NAMALWA (cell line): ENCODE measurements around the gene TLR7.

Experiments used
- DNase-seq: peaks from one replicate; pipeline ENCODE4 v3.0.0-alpha.2; 2015; ENCODE audit warnings: low spot score

The TLR7 gene

DNA sequence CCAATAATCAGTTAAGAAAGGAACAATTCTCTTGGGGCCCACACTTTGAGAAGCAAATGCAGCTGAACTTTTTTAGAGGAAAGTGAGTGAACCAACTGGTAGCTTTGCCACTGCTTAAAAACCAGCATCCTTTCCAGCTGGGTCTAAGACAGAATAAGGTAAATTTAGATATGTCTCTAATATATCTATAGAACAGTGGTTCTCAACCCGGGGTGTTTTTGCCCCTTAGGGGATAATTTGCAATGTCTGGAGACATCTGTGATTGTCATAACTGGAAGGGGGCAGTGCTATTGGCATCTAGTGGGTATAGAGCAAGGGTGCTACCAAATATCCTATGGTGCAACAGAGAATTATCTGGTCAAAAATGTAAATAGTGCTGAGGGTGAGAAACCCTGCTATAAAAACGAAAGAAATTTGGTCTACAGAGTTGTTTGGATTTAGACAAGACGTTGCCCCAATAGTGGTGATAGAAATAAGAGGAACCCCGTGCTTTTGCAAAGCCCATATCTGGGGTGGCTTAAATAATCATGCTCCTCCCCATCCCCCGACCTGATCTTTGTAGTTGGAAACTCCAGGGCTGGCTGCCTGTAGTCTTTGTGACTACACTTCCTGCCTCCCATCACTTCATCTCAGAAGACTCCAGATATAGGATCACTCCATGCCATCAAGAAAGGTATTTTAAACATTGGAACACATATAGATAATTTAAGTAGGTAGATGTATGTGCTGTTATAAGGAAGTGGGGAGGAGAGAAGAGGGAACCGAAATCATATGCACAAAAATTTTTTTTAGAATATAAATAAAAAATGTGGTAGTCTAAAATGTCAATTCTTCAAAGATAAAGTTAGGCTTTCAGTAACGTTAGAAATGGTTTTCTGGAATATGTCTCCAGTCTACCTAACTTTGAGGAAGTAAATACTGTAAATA is at the start of gene TLR7:
Gene TLR7, plus strand, starts transcription at position 622 of the 927 bp plus-strand sequence. CDS start 507 bp downstream, outside the sequence.
- DNase-seq, result peak; percentile 57

DNA sequence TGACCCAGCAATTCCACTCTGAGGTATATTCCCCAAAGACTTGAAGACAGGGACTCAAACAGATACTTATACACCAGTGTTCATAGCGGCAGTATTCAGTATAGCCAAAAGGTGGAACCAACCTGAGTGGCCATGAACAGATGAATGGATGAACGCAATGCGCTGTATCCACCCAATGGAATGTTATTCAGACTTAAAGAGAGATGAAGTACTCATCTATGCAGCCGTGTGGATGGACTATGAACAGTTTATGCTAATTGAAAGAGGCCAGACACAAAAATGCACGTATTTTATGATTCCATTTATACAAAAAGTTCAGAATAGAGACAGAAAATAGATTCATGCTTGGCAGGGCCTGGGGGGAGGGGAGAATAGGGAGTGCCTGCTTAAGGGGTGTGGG is 49.3 kb upstream of the TLR7 start:
- no peak for DNase-seq

DNA sequence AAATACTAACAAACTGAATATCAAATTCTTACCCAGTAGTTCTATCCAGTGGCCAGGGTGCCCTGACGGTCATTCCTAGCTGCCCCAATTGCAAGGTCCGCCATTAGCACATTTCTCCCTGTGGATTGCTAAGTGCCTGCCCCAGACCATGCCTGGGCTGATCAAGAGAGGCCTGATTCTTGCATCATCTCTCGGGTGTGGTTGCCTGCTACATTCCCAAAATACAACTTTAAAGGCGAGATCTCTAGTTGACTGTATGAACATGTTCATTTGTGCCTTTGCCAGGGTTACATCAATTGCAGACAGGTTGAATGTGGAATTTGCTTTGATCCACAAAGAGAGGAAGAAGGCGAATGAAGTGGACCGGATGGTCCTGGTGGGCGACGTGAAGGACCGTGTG is 47.6 kb upstream of the TLR7 start:
- no peak for DNase-seq

DNA sequence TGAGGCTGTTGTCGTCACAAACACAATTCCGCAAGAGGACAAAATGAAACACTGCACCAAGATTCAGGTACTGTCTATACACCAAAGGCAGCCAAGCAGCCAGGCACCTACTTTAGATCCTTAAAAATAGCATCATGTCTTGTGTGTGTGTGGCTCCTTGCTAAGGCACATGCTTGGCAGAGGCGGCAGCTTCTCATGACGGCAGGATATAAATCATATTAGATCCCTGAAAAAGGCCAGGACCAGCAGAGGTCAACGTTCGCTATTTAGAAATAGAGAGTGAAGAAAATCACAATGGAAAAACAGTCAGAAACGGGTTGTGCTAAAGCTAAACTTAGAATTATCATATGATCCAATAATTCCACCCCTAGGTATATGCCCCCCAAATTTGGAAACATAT is 46.1 kb upstream of the TLR7 start:
- no peak for DNase-seq

DNA sequence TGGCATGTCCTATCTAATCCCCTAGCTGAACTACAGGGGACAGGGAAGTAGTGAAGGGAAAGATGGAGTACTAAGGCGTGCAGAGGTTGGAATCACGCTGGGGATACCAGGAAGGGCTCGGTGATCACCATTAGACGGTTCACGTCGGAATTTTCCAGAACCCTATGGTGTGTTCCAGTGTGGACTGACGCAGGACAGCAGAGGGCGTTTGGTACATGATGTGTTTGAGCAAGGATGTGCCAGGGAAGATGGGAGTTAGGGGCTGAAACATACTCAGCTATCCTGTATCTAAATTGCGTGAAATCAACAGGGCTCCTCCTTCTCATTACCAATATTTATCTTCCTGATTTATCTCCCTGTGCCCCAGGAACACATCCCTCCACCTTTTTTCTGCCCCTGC is 41.9 kb upstream of the TLR7 start:
- no peak for DNase-seq

DNA sequence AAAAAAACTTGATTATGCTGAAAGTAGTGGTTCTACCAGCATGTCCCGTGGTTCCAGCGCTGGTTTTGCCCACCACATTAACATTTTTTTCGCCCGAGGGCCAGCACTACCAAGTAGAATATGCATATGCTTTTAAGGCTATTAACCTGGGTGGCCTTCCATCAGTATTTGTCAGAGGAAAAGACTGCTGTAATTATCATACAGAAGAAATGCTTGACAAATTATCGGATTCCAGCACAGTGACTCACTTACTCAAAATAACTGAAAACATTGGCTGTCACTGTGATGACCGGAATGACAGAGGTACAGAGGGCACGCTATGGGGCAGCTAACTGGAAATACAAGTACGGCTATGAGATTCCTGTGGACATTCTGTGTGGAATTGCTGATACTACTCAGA is 41.1 kb upstream of the TLR7 start:
- DNase-seq, result no peak

DNA sequence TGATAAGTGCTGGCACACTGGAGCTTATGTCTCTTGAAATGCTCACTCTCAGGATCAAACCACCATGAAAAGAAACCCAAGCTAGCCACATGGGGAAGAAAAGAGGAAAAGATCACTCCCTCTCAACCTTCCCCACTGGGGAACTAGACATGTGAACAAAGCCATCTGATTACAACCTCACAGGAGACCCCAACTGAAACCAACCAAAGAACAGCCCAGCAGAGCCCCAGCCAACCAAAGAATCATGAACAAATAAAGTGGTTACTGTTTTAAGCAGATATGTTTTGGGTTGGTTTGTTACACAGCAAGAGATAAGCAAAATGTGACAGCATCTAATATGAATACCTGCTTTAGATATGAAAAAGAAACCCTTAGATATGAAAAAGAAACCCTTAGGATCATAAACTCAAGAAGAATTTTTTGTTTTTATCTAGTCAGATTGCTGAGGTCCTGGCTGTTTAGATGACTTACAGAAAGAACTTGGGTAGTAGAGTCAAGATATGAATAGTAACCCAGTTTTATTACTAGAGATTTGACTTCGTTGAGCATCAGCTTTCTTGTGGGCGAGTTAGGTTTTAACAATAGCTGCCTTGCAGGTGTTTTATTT is 23.7 kb upstream of the TLR7 start:
- DNase-seq, result peak; percentile 3

DNA sequence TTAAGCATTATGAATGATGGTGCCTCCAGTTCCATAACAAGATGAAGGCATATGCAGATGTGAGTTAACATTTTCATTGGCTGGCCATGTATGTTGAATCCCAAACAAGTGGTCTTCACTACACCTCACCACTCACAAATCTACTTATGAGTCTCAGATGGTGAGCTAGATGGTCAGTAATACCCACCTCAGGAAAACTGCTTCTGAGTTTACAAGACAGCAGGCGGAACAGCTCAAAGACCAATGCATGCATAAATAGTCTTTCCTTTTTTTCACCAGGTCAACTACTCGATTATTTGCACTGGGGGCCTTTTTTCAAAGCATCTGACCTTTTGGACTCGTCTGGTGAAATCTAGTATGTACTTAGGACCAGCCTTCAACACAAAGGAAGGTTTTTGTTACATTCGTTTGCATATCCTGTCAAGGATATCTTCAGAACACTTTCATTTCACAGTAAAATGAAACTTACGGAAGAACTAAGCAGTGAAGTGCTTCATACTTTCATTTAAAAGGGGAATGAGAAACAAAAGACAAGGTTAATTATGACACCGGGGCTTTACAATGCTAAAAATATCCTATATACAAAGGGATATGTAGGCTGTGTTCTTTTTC is 23.1 kb upstream of the TLR7 start:
- peak; percentile 21 for DNase-seq

DNA sequence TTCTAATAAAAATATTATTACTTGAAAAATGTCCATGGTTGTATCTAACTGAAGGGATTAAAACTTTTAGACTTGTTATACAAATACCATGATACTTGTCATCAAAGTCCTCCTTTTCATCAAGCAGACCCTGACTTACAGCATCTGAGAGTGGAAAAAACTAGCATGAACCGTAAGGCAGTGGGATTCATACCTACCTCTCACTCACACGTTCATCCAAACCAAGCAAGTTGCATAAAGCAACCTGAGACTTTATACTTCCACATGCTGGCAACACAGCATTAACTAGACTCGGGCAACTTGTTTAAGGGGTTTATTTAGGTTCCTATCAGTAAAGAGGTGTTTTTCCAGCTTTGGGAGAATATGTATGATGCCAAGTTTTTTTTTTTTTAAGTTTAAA is 22.6 kb upstream of the TLR7 start:
- DNase-seq, result peak; percentile 5

DNA sequence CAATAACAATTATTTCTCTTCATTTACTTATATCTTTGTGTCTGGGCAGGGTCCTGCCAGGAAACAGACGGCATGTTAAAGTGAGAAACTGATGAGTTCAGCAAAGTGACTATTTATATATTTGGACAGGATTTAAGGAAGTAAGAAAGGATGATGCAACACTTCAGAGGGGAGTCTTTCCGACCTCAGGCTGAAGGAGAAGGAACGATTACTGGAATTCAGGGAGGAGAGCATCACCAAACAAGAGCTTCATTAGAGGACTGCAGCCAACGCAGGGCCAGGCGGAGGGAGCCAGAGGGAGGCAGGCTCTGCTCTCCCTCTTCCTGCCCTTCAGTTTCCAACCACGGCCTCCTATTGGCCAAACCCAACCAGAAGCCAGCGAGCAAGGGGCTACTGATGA is 1.5 kb upstream of the TLR7 start:
- peak; percentile 7 for DNase-seq

DNA sequence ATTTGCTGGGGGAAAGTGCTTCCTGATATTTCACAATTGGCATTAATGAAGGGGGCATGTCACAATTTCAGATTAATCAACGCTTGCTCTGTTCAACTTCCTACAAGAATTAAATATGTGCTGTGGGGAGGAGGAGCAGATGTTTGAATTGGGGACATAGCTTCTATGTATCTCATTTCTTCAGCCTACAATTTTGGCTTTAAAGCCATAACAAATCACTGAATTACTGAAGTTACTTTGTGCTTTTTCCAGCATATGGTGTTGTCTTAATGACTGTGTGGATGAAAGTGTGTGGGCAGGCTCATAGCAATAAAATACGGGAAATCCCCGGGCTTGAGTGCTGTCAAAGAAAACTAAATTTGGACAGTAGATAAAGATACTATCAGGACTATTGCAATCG is 813 bp downstream of the TLR7 start:
- peak; percentile 20 for DNase-seq

DNA sequence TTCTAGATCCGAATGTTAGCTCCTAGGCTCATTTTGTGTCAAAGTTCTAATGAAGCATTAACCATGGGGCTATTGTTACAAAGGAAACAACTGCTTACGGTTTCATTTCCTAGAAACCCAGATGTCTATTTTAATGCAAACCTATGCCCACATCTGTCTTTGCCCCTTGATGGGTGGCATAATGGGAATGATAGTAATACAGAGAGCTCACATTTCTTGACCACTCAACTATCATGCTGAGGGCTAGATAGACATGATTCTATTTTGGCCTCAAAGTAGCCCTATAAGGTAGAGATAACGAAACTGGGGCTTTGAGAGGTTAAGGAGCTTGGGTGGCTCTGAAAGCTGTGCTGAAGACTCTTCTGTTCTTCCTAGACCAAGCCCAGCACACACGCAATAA is 1.9 kb downstream of the TLR7 start:
- peak; percentile 18 for DNase-seq

DNA sequence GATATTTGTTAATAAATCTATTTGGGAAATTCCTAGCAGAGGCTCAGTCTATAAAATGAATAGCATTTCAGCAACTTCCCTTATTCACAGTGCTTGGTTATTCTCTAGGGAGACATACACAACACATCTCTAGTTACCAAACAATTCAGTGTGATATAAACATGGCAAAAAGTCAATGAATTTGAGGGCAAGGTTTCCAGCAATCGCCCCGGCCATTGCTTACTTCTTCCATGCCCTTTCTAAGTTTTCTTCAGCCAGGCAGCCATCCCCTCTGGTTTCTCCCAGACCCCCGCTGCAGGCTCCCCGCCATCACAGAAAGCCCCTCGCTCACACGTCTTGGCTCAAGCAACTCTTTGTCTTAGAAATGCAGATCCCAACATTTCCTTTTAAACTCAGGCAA is 4.4 kb downstream of the TLR7 start:
- DNase-seq, result no peak

DNA sequence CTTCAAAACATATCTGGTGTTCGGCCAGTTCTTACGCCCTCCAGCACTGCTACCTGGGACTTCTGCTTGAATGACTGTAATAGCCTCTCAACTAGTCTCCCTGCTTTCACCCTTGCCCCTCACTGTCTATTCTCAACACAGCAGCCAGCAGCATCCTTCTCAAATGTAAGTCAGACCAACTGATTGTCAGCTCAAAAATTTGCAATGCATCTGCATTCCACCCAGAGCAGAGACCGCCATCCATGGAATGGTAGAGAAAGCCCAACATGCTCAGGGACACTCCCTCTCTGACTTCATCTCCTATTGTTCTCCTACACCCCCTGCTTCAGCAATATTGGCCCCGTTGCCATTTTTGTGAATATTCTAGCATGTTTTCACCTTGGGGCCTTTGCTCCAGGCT is 5.9 kb downstream of the TLR7 start:
- DNase-seq, result no peak

DNA sequence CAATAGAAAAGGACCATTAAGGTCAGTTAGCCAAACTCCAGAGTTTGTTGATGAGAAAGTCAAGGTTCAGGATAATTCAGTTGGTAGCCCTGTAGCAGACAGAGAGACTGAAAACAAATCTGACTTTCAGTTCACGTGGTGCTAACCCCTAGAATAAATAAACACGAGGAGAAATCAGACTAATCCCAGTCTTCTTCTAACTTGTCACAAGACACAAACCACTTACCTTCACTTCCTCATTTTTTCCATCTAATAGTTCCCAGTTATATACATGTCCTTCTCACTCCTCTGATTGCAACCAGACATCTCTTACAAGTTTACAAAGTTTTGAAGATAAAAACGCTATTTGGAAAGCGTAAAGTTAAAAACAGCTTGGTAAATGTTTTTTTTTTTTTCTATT is 7.7 kb downstream of the TLR7 start:
- DNase-seq, result peak; percentile 6

DNA sequence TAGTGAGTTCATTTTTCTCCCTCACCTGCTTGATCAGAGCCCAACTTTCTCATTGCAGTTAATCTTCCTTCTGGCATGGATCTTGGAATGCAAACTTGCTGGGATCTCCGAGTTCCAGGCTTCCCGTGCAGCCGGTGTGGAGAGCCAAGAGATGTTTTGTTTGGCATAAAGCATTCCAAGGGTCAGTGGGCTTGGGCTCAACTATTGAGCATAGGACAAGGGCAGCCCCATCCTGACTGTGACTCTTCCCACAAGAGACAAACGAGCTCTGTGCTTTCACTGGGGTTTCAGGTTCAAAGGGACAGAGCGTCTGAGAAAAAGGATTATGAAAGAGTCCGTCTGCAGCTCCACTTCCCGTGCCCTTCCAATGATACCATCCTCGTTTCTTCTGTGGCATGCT is 10.5 kb downstream of the TLR7 start:
- no peak for DNase-seq

DNA sequence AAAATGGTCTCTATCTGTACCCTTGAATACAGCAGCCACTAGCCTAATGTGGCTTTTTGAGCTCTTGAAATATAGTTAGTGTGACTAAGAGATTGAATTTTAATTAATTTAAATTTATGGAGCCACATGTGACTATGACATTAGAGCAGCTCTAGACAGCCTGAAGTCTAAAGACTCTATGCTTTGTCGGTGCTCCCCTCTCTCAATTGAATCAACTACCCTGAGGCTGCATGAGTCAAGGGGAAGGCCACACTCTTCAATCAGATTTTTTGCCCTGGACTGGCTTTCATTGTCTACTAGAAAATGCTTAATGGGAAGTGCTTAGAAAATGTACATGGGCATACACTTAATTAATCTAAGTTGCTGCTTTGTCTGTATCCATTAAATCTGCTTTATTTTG is 11.7 kb downstream of the TLR7 start:
- no peak for DNase-seq

DNA sequence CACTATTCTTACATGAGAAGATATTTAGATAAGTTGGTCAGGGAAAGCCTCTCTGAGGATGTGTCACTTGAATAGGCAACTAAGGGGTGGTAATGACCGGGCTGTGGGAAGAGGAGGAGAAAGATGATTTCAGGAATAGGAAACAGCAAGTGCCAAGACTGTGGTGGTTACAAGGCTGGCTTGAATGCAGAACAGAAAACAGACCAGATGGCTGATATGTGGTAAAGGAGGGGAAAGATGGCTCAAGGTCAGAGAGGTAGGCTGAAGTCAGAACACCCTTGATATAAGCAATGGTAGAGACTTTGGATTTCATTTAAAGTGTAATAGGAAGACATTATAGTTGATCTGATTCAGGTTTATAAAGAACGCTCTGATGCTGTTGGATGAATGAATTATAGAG is 15.0 kb downstream of the TLR7 start:
- DNase-seq, result no peak

DNA sequence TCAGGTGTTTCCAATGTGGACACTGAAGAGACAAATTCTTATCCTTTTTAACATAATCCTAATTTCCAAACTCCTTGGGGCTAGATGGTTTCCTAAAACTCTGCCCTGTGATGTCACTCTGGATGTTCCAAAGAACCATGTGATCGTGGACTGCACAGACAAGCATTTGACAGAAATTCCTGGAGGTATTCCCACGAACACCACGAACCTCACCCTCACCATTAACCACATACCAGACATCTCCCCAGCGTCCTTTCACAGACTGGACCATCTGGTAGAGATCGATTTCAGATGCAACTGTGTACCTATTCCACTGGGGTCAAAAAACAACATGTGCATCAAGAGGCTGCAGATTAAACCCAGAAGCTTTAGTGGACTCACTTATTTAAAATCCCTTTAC is 18.6 kb downstream of the TLR7 start:
- no peak for DNase-seq

DNA sequence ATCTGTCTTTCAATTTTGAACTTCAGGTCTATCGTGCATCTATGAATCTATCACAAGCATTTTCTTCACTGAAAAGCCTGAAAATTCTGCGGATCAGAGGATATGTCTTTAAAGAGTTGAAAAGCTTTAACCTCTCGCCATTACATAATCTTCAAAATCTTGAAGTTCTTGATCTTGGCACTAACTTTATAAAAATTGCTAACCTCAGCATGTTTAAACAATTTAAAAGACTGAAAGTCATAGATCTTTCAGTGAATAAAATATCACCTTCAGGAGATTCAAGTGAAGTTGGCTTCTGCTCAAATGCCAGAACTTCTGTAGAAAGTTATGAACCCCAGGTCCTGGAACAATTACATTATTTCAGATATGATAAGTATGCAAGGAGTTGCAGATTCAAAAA is 19.7 kb downstream of the TLR7 start:
- no peak for DNase-seq

DNA sequence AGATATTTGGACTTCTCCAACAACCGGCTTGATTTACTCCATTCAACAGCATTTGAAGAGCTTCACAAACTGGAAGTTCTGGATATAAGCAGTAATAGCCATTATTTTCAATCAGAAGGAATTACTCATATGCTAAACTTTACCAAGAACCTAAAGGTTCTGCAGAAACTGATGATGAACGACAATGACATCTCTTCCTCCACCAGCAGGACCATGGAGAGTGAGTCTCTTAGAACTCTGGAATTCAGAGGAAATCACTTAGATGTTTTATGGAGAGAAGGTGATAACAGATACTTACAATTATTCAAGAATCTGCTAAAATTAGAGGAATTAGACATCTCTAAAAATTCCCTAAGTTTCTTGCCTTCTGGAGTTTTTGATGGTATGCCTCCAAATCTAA is 20.3 kb downstream of the TLR7 start:
- no peak for DNase-seq

DNA sequence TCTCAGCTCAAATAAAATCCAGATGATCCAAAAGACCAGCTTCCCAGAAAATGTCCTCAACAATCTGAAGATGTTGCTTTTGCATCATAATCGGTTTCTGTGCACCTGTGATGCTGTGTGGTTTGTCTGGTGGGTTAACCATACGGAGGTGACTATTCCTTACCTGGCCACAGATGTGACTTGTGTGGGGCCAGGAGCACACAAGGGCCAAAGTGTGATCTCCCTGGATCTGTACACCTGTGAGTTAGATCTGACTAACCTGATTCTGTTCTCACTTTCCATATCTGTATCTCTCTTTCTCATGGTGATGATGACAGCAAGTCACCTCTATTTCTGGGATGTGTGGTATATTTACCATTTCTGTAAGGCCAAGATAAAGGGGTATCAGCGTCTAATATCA is 20.9 kb downstream of the TLR7 start:
- no peak for DNase-seq

DNA sequence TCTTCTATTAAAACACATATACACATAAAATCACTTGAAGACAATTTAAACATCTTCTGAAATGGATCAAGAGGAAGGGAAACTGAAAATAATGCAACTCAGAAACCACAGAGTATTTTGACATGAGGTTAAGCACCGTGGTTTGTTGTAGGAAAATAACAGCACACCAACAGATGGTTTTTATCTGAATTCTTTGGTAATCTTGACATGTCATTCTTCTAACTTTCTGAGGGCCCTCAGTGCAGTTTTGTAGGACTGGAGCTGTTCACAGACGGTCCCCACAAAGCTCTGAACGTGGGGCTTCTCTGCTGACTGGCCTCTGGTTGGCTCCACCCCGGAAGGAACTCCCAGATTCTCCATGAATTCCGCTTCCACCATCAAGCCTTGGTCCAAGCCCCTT is 23.6 kb downstream of the TLR7 start:
- peak; percentile 63 for DNase-seq
